Superior temporal gyrus (tissue), 1 donor: ENCODE data around the gene GGN.
"Not testable (repeated sequence)": the region's sequence is repeated elsewhere in the genome, so short reads cannot be mapped to it uniquely, and the experiment has no call there.

Source experiments
- DNase-seq: peaks from one replicate; pipeline ENCODE4 v3.0.0-alpha.2; 2016; ENCODE audit errors: extremely low spot score

Gene GGN

DNA sequence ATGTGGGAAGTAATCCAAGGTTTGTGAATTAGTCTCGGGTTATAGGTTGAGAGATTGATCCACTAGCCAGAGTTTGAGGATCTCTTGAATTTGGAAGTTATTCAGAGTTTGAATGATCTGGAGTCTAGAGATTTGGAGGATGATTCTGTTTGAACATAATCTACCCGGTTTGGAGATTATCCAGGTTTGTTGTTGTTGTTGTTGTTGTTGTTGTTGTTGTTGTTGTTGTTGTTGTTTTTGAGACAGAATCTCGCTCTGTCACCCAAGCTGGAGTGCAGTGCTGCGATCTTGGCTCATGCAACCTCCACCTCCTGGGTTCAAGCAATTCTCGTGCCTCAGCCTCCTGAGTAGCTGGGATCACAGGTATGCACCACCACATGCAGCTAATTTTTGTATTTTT, 24.1 kb upstream of the GGN start:
- not testable (repeated sequence) for DNase-seq

DNA sequence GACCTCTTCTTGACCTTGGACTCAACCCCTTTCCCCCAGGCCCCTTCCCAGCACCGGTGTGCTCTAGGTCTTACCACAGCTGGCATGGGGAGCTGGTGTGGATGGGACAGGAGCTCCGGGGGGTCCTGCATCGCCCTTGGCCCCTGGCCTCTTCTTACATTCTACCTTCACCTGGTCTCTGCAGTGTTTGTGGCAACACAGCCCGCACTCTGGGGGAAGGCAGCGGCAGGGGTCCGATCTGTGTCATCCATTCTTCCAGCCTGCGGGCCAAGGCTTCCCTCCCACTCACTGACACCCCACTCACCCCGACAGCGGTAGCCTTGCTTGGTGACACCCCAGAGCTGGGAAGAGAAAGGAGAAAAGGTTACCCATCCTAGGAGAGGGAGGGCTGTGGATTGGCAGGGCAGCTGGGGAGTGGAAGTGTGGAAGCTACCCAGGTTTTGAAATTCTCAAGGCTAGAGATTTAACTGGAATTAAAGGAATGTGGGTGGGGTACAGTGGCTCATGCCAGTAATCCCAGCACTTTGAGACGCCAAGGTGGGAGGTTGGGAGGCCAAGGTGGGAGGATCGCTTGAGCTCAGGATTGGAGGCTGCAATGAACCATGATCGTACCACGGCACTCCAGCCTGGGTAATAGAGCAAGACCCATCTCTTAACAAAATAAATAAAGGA, 23.3 kb upstream of the GGN start:
- DNase-seq = no peak

DNA sequence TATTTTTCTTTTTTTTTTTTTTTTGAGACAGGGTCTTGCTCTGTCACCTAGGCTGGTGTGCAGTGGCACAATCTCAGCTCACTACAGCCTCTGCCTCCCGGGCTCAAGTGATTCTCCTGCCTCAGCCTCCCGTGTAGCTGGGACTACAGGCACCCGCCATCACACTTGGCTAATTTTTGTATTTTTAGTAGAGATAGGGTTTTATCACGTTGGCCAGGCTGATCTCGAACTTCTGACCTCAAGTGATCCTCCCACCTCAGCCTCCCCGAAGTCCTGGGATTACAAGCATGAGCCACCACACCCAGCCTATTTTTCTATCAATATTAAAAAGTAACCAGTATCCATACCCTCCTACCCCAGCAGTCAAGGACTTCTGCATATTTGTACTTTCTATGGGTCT, 22.6 kb upstream of the GGN start:
- DNase-seq = not testable (repeated sequence)

DNA sequence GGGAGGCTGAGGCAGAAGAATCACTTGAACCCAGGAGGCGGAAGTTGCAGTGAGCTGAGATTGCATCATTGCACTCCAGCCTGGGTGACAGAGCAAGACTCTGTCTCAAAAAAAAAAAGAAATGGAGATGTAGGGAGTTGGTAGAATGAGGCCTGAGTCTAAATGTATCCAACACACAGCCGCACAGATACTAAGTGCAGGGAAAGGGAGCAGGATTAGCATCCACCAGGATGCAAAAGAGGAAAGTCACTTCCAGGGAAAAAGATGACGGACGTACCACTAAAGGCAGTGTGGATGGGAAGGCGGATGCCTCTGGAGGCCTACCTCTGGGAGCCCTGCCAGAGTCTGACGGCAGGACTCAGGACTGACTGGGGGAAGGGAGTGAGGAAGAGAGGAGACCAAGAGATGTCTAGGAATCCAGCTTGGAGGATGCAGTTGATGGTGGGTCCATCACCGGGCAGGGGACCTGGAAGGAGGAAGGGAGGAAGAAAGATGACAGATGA, 21.8 kb upstream of the GGN start:
- DNase-seq = no peak

DNA sequence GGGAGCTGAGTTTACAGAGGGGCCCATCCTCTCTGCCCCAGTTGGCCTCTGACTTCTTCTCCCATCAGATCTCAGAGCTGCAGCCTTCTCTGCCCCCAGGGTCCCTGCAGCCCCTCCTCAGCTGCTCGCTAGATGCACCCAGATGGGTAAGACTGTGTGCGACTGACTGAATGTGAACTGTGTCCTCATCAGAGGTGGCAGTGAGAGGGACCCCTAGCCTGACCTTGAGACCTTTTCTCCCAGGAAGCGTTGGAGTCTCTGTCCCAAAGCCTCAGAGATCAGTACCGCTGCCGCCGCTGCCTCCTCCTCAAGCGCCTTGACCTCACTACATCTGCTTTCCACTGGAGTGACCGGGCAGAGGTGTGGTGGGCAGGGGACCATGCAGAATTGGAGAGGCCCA, 17.4 kb upstream of the GGN start:
- DNase-seq = no peak

DNA sequence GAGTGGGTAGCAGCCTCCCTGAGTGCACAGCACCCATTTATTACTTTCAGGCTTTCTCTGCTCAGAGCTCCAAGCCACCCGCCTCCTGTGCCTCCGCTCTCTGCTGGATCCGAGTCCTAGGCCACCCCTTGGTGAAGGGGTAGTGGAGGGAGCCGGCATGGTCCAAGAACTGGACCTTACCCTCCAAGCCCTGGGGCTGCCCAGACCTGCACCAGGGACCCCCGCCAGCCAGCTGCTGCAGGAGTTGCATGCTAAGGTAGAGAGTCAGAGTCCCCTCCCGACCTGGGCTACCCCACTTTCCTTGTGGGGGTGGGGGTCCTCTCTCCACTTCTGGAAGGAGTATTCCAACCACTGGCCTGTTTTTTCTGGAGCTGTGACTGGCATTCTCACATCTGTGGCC, 17.0 kb upstream of the GGN start:
- DNase-seq = no peak

DNA sequence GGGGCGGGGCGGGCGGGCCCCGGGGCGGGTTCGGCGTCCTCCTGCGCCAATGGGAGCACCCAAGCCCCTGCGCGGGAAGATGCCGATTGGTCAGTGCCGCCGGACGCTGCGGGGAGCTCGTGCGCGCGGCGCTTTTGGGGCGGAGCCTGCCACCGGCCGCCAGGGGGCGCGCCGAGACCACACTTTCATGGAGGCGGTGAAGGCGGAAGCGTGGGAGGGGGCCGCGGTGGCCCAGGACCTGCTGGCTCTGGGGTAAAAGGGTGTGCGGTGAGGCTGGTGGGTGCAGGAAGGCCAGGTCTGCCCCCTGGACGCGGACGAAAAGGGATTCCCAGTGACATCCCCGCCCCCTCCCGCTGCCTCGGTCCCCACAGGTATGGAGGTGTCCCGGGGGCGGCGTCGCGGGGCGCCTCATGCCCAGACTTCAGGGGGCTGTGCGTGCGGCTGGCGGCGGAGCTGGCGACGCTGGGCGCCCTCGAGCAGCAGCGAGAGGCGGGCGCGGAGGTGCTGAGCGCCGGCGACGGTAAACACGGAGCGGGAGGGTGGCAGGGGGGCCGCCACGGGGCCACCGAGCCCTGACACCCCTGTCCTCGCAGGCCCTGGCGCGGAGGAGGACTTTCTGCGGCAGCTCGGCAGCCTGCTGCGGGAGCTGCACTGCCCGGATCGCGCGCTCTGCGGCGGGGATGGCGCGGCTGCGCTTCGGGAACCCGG, 15.3 kb upstream of the GGN start, which contains the start of gene FAM98C:
FAM98C (plus strand) TSS at position 127 of the 708 bp plus-strand sequence; CDS start at position 188, 61 bp downstream.
- DNase-seq = peak; percentile 96

DNA sequence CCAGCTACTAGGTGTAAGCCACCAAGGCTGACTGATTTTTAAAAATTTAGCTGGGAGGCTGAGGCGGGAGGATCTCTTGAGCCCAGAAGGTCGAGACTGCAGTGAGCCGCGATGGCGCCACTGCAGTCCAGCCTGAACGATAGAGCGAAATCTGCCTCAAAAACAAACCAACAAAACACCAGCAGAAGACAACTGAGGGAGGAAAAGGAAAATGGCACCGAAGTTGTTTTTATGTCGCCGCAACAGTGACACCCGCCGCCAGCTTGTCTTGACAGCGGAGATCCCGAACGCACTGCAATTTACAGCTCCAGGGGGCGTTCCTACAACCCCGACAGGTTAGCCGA, 14.8 kb upstream of the GGN start:
- no peak for DNase-seq

DNA sequence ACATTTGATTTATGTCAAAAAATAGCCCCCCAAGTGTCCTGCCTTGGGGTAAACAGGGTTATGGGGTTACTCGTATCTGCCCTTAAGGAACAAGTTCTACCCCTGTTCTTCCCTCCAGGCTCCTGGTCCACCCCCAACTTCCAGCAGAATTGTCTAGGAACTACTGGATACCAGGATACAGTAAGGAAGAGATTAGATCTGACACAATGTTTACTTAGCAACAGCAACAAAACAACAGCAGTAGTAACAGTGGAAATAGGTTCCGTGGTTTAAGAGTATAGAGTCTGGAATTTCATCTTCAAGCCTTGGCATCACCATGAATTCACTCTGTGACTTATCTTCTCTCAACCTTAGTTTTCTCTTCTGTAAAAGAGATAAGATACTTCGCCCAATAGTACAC, 13.3 kb upstream of the GGN start:
- DNase-seq = no peak

DNA sequence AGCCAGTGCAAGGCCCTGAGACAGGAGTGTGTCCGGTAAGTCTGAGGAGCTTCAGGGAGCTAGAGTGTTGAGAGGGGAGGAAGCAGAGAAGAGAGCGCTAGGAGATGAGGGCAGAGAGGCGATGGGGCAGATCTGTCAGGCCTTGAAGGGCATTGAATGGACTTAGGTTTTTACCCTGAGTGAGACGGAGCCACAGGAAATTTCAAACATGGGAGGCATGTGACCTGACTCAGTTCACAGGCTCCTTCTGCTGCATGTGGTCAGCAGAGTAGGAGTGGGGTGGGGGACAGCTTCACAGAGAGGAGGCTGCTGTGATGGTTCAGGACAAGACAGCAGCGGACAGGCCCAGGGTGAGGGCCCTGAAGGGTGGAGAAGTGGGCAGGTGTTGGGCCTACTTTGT, 12.5 kb upstream of the GGN start:
- no peak for DNase-seq

DNA sequence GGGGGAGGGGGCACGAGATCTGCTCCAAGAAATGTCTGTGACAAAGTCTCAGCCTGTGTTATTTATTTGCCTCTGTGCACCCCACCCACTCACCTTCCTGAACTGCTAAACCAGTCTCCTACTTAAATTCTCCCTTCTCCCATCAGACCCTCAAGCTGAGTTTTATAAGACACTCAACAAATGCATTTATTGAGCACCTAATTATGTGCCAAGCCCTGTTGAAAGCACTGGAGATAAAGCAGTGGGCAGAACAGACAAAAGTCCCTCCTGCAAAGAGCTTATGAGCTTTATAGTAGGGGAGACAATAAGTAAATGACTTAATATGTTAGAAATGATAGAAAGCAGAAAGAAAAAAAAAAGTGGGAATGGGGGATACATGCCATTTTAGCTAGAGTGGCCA, 11.7 kb upstream of the GGN start:
- no peak for DNase-seq

DNA sequence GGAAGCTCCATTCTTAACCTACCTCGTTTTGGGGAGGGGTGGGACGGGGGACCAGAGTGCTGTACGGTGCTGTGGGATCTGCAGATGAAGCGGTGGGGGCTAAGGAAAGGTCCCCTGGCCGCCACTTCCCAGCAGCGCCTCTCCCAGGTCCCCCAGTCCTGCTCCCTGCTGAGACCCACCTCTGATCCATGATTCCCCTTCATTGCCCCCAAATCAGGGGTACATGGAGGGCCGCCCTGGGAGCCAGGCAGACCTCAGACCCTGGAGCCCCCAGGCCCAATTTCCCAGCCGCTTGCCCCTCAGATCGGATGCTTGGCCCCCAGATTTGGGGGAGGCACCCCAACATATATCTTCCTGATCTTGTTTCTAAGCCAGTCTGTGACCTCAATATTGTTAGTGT, 11.2 kb upstream of the GGN start:
- DNase-seq = no peak

DNA sequence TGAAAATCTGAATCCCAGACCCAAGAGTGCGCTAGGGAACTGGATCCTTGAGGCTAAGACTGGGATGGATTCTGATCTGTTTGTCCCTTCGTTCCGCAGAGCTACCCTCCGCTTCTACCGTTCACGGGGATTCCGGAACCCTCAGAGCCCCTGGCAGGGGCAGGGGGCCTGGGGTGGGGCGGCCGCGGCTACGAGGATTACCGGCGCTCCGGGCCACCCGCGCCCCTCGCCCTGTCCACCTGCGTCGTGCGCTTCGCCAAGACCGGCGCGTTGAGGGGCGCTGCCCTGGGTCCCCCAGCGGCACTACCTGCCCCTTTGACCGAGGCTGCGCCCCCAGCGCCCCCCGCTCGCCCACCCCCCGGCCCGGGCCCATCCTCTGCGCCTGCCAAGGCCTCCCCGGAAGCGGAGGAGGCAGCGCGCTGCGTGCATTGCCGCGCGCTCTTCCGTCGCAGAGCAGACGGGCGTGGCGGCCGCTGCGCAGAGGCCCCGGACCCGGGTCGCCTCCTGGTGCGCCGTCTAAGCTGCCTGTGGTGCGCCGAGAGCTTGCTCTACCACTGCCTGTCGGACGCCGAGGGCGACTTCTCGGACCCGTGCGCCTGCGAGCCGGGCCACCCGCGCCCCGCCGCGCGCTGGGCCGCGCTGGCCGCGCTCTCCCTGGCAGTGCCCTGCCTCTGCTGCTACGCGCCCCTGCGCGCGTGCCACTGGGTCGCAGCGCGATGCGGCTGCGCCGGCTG, 7.7 kb upstream of the GGN start:
- no peak for DNase-seq

DNA sequence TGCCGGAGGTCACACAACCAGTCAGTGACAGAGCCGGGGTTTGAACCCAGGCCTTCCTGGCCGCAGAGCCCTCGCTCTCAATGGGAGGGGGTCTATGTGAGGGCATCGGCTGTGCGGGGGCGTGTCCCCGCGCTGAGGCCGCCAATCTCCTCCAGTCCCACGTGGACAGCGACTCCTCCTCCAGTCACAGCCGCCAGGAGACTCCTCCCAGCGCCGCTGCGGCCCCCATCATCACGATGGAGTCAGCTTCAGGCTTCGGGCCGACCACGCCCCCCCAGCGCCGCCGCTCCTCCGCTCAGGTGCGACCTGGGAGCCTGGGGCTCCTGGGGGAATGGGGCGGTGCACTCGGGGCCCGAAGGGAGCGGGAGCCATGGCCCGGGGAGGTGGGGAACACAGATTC, 6.7 kb upstream of the GGN start:
- DNase-seq = no peak

DNA sequence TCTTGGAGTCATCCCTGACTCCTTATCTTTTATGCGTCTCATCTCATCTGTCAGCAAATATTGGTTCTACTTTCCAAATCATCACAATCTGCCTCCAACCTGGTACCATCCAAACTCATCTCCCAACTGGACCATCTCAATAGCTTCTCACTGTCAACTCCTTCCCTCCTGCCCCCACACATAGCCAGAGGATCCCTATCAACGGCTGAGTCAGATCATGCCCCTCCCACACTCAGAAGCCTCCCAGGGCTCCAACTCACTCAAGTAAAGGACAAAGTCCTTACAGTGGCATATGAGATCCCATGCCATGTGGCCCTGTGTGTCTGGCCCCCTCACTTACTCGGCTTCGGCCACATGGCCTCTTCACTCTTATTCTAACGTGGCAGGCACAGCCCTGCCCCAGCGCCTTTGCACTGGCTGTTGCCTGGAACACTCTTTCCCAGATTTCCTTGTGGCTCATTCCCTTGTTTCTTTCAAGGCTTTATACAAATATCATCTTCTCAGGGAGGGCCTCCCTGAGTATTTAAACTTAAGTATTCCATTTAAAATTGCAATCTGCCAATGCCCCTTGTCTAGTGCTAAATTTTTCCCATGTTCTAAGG, 5.0 kb upstream of the GGN start:
- DNase-seq = no peak

DNA sequence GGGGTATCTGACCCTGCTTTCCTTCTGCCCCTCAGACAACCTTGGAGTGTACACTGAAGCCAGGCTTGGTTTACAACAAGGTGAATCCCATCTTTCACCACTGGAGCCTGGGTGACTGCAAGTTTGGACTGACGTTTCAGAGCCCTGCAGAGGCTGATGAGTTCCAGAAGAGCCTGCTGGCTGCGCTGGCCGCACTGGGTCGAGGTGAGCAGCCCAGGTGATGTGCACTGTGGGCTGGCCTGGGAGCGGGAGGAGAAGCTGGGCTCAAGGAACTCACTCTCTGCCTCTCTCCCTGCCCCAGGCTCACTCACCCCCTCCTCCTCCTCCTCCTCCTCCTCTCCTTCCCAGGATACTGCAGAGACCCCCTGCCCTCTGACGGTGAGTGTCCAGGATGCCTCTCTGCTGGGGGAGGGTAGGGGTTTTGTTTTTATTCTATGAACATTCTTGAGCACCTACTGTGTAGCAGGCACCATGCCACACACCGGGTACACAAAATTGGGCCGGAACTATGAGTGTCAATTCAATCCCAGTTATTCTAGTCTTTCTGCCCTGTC, 4.2 kb upstream of the GGN start:
- no peak for DNase-seq

DNA sequence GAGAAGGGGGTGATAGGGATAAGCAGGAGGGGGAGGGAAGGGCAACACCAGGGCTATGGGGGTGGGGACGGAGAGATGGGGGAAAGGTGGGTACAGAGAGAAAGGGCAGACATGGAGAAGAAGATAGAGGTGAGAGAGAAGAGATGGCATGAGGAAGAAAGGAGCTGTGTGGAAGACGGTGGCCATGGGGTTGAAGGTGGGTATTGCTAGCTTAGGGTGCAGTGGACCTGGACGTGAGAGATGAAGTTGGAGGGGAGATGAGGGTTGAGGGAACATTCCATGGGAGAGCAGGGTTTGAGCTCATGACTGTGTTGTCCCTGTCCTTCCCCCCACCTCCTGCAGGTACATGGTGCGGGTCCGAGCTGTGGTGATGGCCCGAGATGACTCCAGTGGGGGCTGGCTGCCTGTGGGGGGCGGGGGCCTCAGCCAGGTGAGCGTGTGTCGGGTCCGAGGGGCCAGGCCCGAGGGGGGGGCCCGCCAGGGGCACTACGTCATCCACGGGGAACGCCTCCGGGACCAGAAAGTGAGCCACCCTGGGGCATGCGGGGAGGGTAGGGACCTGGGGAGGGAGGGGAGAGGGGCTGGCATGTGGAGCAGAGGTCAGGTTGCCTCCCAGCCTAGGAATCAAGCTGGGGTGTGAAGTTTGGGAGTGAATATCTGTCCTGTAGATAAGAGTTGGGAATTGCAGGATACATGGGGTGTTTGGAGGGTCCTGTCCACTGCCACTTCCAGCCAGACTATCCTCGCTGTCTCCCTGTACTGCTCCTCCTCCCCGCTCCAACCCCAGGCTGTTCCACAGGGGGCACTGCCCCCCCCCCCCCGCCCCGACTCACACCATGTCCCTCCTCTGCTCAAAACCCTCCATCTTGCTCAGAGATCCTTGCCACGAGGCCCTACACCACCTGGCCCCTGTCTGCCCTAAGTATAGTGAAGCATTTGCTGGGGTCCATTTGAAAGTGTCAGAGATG, 2.4 kb upstream of the GGN start:
- DNase-seq = no peak

DNA sequence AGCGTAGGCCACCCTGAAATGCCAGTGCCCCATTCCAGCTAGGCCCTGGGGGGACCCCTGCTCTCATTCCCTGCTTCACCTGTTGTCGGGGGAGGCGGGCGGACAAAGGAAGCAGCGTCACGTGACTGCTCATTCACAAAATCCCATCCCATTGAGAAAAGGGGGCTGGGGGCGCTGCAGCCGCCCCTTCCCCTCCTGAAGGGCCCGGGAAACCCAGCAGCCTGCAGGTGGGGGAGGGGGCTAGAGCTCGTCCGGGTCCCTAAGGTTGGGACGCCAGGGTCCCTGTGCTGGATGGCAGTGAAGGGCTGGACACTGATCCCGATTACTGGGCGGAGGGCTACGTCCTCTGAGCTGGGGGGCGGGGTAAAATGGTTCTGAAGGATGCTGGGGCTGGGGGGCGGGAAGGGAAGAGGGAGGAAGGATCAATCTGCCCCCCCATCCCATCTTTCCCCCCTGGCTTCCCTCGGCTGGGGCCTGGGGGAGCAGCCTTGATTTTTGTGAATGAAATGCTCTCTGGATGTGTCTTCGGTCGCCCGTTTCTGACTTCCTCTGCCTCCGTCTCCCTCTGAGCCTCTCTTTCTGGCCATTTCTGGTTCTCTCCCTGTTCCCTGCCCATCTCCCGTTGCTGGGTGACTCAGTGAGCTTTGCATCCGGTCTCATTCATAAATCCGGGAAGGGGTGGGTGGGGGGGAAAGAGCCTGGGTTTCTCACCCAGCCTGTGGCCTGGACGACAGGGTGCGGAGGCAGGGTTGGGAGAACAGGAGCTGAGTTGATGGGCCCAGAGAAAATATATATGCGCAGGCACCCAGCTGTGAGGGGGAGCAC, 1.5 kb upstream of the GGN start:
- DNase-seq = no peak

DNA sequence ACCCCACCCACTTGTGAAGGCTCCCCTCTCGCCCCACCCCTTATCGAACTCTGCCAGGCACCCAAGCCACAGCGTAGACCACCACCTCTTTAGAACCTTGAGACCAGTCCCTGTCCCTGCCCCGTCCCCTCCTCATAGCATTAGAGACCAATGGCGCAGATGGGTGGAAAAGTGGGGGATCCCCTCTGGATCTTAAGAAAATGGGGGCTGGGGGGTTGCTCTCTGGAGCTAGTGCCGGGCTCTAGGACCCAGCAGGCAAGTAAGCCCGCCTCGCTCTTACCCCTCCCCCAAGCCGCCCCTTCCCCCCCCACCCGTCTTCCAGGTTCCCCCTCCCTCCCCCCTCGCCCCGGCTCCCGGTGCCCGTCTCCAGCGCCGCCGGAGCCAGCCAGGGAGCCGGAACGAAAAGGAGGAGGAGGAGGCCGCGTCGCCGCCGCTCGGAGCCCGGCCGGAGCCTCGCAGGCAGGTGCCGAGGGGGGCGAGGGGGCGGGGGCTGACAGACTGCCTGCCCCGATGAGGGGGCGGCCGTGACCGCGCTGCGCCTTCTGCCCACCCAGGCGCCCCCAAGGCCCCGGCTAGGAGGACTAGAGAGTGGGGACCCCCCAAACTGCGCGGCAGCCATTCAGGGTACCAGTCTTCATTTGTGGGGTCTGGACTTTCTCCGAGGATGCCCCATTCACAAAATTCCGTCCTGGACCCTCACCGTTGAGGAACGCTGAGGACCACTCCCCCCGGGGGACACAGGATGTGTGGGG, 691 bp upstream of the GGN start, which contains the start of gene SPRED3:
SPRED3 (plus strand) TSS at position 349 of the 752 bp plus-strand sequence. CDS start 1,606 bp downstream, outside the sequence.
- no peak for DNase-seq
